ENCODE data around the gene ROR2.

- TF ChIP-seq CTCF (conservative IDR thresholded peaks at IDR 0.05; ENCODE audit: low read length) (no peak), EZH2phosphoT487 (IDR thresholded peaks at IDR 0.05; ENCODE audit: borderline replicate concordance) (no peak)
Observed at GRCh38 chr9:91985692-91986091, 35.7 kb upstream of the ROR2 start.
